Posterior cingulate gyrus (tissue), 11 donors: ENCODE data around the gene STK11IP.

Experiments used
- DNase-seq, 10 donors: peaks; one replicate each; pipeline versions ENCODE4 v3.0.0 to v3.0.0-alpha.2; 2020 to 2021; ENCODE audit warnings: mixed read lengths in 3 of 10
- intact Hi-C: fragments of 100-400 bp; cut with DNase I; formaldehyde crosslinking; loops from one replicate; pipeline ENCODE4 v1.15.1; 2023

STK11IP gene

GRCh38 chr2:219613461-219614070 is 15.9 kb downstream of the STK11IP start:
- DNase-seq: peak in 3 of 10 donors; percentile 13 to 60 (median 30)
- intact Hi-C loops: no loop called here

- intact Hi-C loops: no loop called here
- peak in 1 of 10 donors; percentile 46 for DNase-seq
These were observed 16.6 kb downstream of the STK11IP start for GRCh38 chr2:219614076-219614860.

- peak in 1 of 10 donors; percentile 32 for DNase-seq
- intact Hi-C loops: no loop called here
These were observed 17.4 kb downstream of the STK11IP start for GRCh38 chr2:219615036-219615435.

- DNase-seq: peak in 1 of 10 donors; percentile 45
- intact Hi-C loops: no loop called here
These were observed 18.2 kb downstream of the STK11IP start for GRCh38 chr2:219615894-219616293.

- intact Hi-C loops: no loop called here
- peak in 1 of 10 donors; percentile 28 for DNase-seq
These were observed 18.9 kb downstream of the STK11IP start for GRCh38 chr2:219616550-219616949.

- intact Hi-C loops: no loop called here
These were observed 21.1 kb downstream of the STK11IP start for GRCh38 chr2:219618733-219619122.

GRCh38 chr2:219619235-219619634 is 21.6 kb downstream of the STK11IP start:
- peak in 1 of 10 donors; percentile 8 for DNase-seq
- intact Hi-C loops: no loop called here

More at GRCh38 chr2:219618733-219619122, 21.1 kb downstream of the STK11IP start:
- peak in 2 of 10 donors; percentile 12 to 49 for DNase-seq

GRCh38 chr2:219620546-219620945 is 22.9 kb downstream of the STK11IP start:
- DNase-seq: peak in 1 of 10 donors; percentile 14

GRCh38 chr2:219621935-219622334 is 24.3 kb downstream of the STK11IP start:
- intact Hi-C loops: no loop called here
- DNase-seq: peak in 1 of 10 donors; percentile 2

More at GRCh38 chr2:219620546-219620945, 22.9 kb downstream of the STK11IP start:
- intact Hi-C loops: no loop called here

GRCh38 chr2:219622472-219622871 is 24.8 kb downstream of the STK11IP start:
- intact Hi-C loops: no loop called here
- peak in 1 of 10 donors; percentile 3 for DNase-seq

- intact Hi-C loops: no loop called here
- peak in 3 of 10 donors; percentile 54 to 72 (median 58) for DNase-seq
These were observed 26.9 kb downstream of the STK11IP start for GRCh38 chr2:219624565-219624964.

GRCh38 chr2:219625179-219625578 is 27.5 kb downstream of the STK11IP start:
- intact Hi-C loops: no loop called here
- peak in 3 of 10 donors; percentile 24 to 61 (median 24) for DNase-seq

GRCh38 chr2:219626540-219626939 is 28.9 kb downstream of the STK11IP start:
- DNase-seq: peak in 2 of 10 donors; percentile 59 to 67
- intact Hi-C loops: no loop called here

- peak in 2 of 10 donors; percentile 75 to 86 for DNase-seq
- intact Hi-C loops: no loop called here
These were observed 29.7 kb downstream of the STK11IP start, which contains the start of gene SLC4A3 for GRCh38 chr2:219627103-219628100. SLC4A3 (plus strand) TSS chr2:219627630; CDS start chr2:219627993, 363 bp downstream.

GRCh38 chr2:219628235-219628985 is 30.8 kb downstream of the STK11IP start:
- DNase-seq: peak in 2 of 10 donors; percentile 66 to 77
- intact Hi-C loops: no loop called here

GRCh38 chr2:219628986-219629901 is 31.6 kb downstream of the STK11IP start:
- DNase-seq: peak in 2 of 10 donors; percentile 54 to 75
- intact Hi-C loops: no loop called here

- peak in 2 of 10 donors; percentile 52 to 82 for DNase-seq
- intact Hi-C loops: no loop called here
These were observed 32.5 kb downstream of the STK11IP start for GRCh38 chr2:219629976-219630695.
